Breast epithelium (tissue), 4 donors: ENCODE results near the gene RRAD. TPM values are rescaled to one million over a fixed set of nuclear protein-coding genes. Genes with fewer than 3 reads are reported as not detected.
A peak's percentile ranks its signal among the peaks of the same experiment; 100 is the strongest.

ENCODE experiments used
- DNase-seq, 2 donors: peaks; one replicate each; pipeline ENCODE4 v3.0.0-alpha.2; 2019; ENCODE audit warnings: low spot score in 2 of 2
- H3K27ac ChIP-seq, 2 donors: fragments of 200-600 bp; sonication (generic) in 1 of 2; one replicate each; pipeline ENCODE4 v1.5.1; 2016 to 2019; ENCODE audit warnings: mild to moderate bottlenecking in 1 of 2
- H3K27me3 ChIP-seq, 2 donors: fragments of 200-600 bp; sonication (generic) in 1 of 2; one replicate each; pipeline versions ENCODE4 v1.5.1 to v1.6.0; 2017 to 2019; ENCODE audit warnings: control low read depth in 1 of 2, mild to moderate bottlenecking in 1 of 2
- H3K36me3 ChIP-seq: fragments of 200-600 bp; one replicate; pipeline ENCODE4 v1.5.1; 2019
- H3K4me1 ChIP-seq, 2 donors: fragments of 200-600 bp; sonication (generic); one replicate each; pipeline ENCODE4 v1.5.1; 2016 to 2019; ENCODE audit warnings: control low read depth in 1 of 2
- H3K4me3 ChIP-seq, 3 donors: fragments of 200-600 bp; sonication (generic); 1 replicate in 2 of 3; 2 replicates in 1 of 3; pipeline ENCODE4 v1.5.1; 2016 to 2019; ENCODE audit warnings: mild to moderate bottlenecking in 3 of 3, moderate library complexity in 2 of 3
- H3K9me3 ChIP-seq, 2 donors: fragments of 200-600 bp; sonication (generic) in 1 of 2; one replicate each; pipeline ENCODE4 v1.5.1; 2016 to 2019; ENCODE audit warnings: control low read depth in 1 of 2
- POLR2A ChIP-seq: fragments of 450-650 bp; IDR thresholded peaks from one replicate; pipeline ENCODE4 v1.6.1; 2016; ENCODE audit warnings: antibody characterized with exemption, mild to moderate bottlenecking, moderate library complexity
- POLR2AphosphoS5 ChIP-seq, 3 donors: sonication (generic); formaldehyde crosslinking; IDR thresholded peaks; one replicate each; pipeline ENCODE4 v1.6.1; 2017; ENCODE audit warnings: antibody characterized with exemption in 3 of 3
- intact Hi-C: fragments of 100-400 bp; cut with DNase I; formaldehyde crosslinking; loops from one replicate; pipeline ENCODE4 v1.15.1; 2023; ENCODE audit warnings: low total_unique reads
- total RNA-seq, 3 donors: library from RNA; depleted of rRNA; stranded (reverse); fragments of >200 nt; gene quantifications; one replicate each; pipeline ENCODE4 v1.1.0, GENCODE V29; 2016
- TF ChIP-seq, protein P1 (sequence below), 3 donors: fragments of 450-650 bp; IDR thresholded peaks; one replicate each; pipeline ENCODE4 v1.5.1; 2016 to 2017; ENCODE audit warnings: antibody characterized with exemption in 3 of 3, mild to moderate bottlenecking in 3 of 3, moderate library complexity in 3 of 3

Gene RRAD
- total RNA-seq, 3 donors from 2014 or later = 7.7 to 11.1 (median 8.0) TPM

DNA sequence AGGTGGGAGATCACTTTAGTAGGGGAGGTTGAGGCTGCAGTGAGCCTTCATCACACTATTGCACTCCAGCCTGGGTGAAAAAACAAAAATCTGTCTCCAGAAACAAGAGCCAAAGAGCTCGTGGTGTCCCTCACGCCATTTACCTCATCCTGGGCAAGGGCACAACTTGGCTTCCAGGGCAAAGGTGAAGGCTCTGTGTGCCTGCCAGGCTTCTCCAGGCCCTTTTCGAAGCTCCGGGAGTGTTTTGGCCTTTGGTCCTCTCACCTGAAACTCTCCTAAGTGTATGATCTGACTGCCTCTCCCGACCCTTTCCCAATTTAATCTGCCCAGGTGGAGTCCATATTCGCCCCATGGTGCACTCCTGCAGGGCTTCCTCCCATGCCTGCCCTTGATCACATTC, 24.1 kb upstream of the RRAD start:
- H3K4me3 ChIP-seq = no peak overlapping the region
- H3K27ac ChIP-seq = no peak overlapping the region
- H3K9me3 ChIP-seq = no peaks in the 10 kb centered on the region
- H3K4me1 ChIP-seq = no peaks in the 10 kb centered on the region
- intact Hi-C loops = no loop called here
- H3K36me3 ChIP-seq = no peaks in the 10 kb centered on the region
- H3K27me3 ChIP-seq = peaks cover 0 to 8% of the 10 kb centered on the region in 2 donors
- DNase-seq = no peak
- TF ChIP-seq POLR2A (no peak), POLR2AphosphoS5 (IDR thresholded peaks at IDR 0.05) (no peak)
- TF ChIP-seq, protein P1, sequence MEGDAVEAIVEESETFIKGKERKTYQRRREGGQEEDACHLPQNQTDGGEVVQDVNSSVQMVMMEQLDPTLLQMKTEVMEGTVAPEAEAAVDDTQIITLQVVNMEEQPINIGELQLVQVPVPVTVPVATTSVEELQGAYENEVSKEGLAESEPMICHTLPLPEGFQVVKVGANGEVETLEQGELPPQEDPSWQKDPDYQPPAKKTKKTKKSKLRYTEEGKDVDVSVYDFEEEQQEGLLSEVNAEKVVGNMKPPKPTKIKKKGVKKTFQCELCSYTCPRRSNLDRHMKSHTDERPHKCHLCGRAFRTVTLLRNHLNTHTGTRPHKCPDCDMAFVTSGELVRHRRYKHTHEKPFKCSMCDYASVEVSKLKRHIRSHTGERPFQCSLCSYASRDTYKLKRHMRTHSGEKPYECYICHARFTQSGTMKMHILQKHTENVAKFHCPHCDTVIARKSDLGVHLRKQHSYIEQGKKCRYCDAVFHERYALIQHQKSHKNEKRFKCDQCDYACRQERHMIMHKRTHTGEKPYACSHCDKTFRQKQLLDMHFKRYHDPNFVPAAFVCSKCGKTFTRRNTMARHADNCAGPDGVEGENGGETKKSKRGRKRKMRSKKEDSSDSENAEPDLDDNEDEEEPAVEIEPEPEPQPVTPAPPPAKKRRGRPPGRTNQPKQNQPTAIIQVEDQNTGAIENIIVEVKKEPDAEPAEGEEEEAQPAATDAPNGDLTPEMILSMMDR (IDR thresholded peaks at IDR 0.05) = no peak

DNA sequence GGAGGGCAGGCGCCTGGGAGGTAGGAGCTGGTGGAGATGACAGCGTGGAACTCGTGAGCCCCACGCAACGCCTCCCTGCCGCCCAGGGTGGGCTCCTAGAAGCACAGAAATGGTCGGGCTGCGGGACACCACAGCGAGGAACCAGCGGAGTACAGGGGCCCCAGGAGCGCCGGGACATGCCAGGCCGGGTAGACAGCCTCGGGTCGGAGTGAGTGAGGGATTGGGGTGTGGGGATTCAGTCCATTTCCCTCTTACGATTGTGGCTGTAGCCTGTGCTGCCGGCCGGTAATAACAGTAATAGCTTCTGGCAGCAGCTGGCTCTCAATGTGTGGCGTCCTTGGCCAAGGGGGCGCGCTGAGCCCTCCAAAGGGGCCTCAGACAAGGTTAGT, 23.5 kb upstream of the RRAD start:
- peak overlapping the region; percentile 44 to 76 (median 58) for H3K4me3 ChIP-seq
- TF ChIP-seq POLR2AphosphoS5 (IDR thresholded peaks at IDR 0.05) (no peak), POLR2A (no peak)
- TF ChIP-seq, protein P1 (IDR thresholded peaks at IDR 0.05) = no peak
- no peak overlapping the region for H3K27ac ChIP-seq
- no peaks in the 10 kb centered on the region for H3K4me1 ChIP-seq
- intact Hi-C loops = no loop called here
- peaks cover 0 to 8% of the 10 kb centered on the region in 2 donors for H3K27me3 ChIP-seq
- no peak for DNase-seq
- H3K36me3 ChIP-seq = no peaks in the 10 kb centered on the region
- no peaks in the 10 kb centered on the region for H3K9me3 ChIP-seq

DNA sequence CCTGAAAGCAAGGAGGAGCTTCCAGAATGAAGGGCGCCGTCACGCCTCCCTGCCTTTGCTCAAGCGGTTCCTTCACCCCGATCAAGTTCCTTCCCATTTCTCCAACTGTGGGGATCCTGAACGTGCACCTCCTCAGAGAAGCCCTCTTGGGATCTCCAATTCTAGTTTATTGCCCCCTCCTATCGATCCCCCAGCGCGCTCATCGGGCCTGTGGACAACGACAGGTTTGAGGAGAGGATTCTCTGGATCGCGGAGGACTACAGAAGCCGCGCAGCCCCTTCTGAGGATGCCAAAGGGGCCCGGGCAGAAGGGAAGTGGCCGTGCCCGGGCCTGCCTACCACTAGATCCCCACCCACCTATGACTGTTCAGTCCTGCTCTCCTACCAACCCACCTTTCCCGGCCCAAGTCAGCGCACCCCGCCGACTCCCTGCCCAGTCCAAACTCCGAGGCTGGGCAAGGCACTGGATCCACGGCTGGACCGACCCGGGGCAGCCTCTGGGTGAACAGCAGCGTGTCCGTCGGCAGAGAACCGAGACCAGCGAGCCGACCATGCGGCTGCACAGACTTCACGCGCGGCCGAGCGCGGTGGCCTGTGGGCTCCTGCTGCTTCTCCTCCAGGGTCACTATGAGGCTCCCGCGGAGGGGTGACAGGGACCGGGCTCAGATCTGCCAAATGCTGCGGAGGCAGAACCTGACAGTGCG, 22.9 kb upstream of the RRAD start:
- Histone ChIP-seq H3K9me3 (no peaks in the 10 kb centered on the region), H3K4me3 (peak overlapping the region; percentile 44 to 76 (median 58)), H3K27me3 (peaks cover 0 to 8% of the 10 kb centered on the region in 2 donors), H3K27ac (no peak overlapping the region), H3K4me1 (no peaks in the 10 kb centered on the region), H3K36me3 (no peaks in the 10 kb centered on the region)
- no peak for DNase-seq
- TF ChIP-seq POLR2AphosphoS5 (IDR thresholded peaks at IDR 0.05) = no peak
- TF ChIP-seq POLR2A = no peak
- TF ChIP-seq, protein P1 (IDR thresholded peaks at IDR 0.05) = no peak
- intact Hi-C loops = no loop called here

DNA sequence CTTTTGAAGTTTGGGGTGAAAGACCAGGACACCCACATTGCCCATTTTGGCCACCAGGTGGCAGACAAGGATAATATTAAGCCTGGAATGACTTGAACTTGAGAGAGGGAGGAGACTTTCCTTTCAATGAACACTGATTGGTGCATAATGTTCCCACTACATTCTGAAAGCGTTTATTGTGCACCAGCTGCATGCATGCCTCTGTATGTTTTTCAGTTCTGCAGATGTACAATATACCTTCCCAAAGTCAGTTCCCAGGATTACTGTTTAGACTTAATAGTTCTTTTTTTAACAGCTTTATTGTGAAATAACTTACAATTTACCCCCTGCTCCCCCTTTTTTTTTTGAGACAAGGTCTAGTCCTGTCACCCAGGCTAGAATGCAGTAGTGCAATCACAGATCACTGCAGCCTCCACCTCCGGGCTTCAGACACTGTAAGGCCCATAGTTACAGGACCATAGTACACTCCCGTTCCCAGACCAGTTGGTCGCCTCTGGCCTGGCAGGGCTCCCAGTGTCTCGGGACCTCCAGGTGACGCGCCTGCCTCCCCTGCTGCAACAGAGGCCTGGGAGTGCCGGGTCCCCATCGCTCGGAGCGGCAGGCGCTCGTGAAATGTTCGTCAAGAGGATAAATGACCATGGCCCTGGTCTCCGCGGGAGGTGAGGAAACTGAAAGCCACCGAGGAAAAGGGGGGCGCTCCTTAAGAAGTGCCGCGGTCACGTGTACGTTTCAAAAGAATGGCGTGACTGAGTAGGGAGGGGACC, 22.1 kb upstream of the RRAD start:
- Histone ChIP-seq H3K36me3 (no peaks in the 10 kb centered on the region), H3K27ac (no peak overlapping the region), H3K27me3 (peaks cover 0 to 8% of the 10 kb centered on the region in 2 donors), H3K9me3 (no peaks in the 10 kb centered on the region), H3K4me1 (no peaks in the 10 kb centered on the region), H3K4me3 (peak overlapping the region; percentile 44 to 76 (median 58))
- intact Hi-C loops = no loop called here
- DNase-seq = peak; percentile 72 to 77
- TF ChIP-seq POLR2AphosphoS5 (IDR thresholded peaks at IDR 0.05) (no peak), POLR2A (no peak)
- TF ChIP-seq, protein P1 (IDR thresholded peaks at IDR 0.05) = peak; percentile 84 to 90 (median 86)

DNA sequence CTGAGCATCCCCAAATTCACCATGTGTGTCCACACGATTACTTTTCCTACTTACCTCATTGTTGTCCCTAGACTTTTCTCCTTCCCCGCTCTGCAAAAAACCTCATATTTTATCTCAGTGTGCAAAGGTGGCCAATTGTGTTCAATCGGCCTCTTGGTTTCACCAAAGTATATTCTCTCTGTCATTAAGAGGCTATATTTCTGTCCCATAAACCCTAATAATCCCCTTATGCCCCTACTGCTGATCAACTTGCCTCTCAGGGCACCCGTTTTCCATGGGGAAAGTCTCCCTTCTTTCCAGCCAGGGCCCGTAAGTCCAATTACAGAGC, 21.6 kb upstream of the RRAD start:
- no peak for DNase-seq
- Histone ChIP-seq H3K27ac (no peak overlapping the region), H3K4me1 (no peaks in the 10 kb centered on the region), H3K27me3 (peaks cover 0 to 8% of the 10 kb centered on the region in 2 donors), H3K4me3 (no peak overlapping the region), H3K9me3 (no peaks in the 10 kb centered on the region), H3K36me3 (no peaks in the 10 kb centered on the region)
- intact Hi-C loops = no loop called here
- TF ChIP-seq, protein P1 (IDR thresholded peaks at IDR 0.05) = no peak
- TF ChIP-seq POLR2AphosphoS5 (IDR thresholded peaks at IDR 0.05) = no peak
- no peak for TF ChIP-seq POLR2A
